ENCODE results near the gene GMPS. TPM values are rescaled to one million over a fixed set of nuclear protein-coding genes. Genes with fewer than 3 reads are reported as not detected.

The GMPS gene
- total RNA-seq, 1 experiment from 2014 or later: 137 TPM

GRCh38 chr3:155891321-155891720, 20.9 kb downstream of the GMPS start:
- POLR2A ChIA-PET: no interaction called here
- CTCF ChIA-PET: no interaction called here
- no peaks in the 10 kb centered on the region for H3K27me3 ChIP-seq (ENCODE audit: control insufficient read depth, insufficient read depth, low read length)
- no peak for DNase-seq (ENCODE audit: low read depth, low spot score)
- peaks cover 8% of the 10 kb centered on the region; the same call in 1 of the 2 replicates for H3K4me1 ChIP-seq (ENCODE audit: control insufficient read depth, insufficient read depth, low read length)
- intact Hi-C loops (cut with micrococcal nuclease; ENCODE audit: unreplicated experiment) (no loop called here), in situ Hi-C loops (cut with HindIII; ENCODE audit: low pct_unique_long_range_greater_than_20kb, low sequenced_read_pairs) (no loop called here)
- H3K4me3 ChIP-seq (ENCODE audit: low read depth in 2 of 2, low read length in 2 of 2): no peak overlapping the region
- no peaks in the 10 kb centered on the region for H3K9me3 ChIP-seq (ENCODE audit: control insufficient read depth, insufficient read depth, low read depth, low read length)
- BruUV-seq (replicated peaks): no TSS peak
- TF ChIP-seq SIN3A (IDR thresholded peaks at IDR 0.05; ENCODE audit: borderline replicate concordance, insufficient read depth, low read depth, low read length): no peak
- no peak for TF ChIP-seq REST (IDR thresholded peaks at IDR 0.05; ENCODE audit: insufficient read depth in 1 of 2, low read depth in 2 of 2, low read length in 1 of 2)
- no peak for TF ChIP-seq TCF7L2 (IDR thresholded peaks at IDR 0.05; ENCODE audit: low read depth, low read length)
- TF ChIP-seq CTCF (IDR thresholded peaks at IDR 0.05): no peak
- no peak for TF ChIP-seq POLR2AphosphoS5 (IDR thresholded peaks at IDR 0.05; ENCODE audit: low read depth, low read length)
- H3K27ac ChIP-seq (ENCODE audit: low read length): no peak overlapping the region
- H3K36me3 ChIP-seq (ENCODE audit: control insufficient read depth, insufficient read depth, low read length): peaks cover 2% of the 10 kb centered on the region; the same call in 1 of the 2 replicates
- ATAC-seq: no peak

DNA sequence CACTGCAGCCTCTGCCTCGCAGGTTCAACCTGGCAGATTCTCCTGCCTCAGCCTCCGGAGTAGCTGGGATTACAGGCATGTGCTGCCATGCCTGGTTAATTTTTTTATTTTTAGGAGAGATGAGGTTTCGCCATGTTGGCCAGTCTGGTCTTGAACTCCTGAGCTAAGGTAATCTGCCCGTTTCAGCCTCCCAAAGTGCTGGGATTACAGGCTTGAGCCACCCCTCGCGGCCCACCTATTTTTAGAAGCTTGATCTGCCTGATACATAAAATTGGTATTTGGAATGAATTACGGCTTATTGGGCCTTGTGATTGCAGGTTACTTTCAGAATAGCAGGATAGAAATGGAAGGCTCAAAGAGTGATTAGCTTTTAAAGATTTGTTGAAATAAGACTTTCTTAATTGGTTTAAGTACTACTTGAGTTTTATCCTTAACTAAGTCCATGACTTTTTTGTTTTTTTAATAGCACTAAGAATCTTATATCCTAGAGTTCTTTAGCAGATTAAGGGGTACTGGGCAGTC, 25.0 kb downstream of the GMPS start:
- no TSS peak for BruUV-seq (replicated peaks)
- Histone ChIP-seq H3K9me3 (ENCODE audit: control insufficient read depth, insufficient read depth, low read depth, low read length) (no peaks in the 10 kb centered on the region), H3K27ac (ENCODE audit: low read length) (no peak overlapping the region), H3K36me3 (ENCODE audit: control insufficient read depth, insufficient read depth, low read length) (peaks cover 18% of the 10 kb centered on the region), H3K4me3 (ENCODE audit: low read depth in 2 of 2, low read length in 2 of 2) (no peak overlapping the region), H3K4me1 (ENCODE audit: control insufficient read depth, insufficient read depth, low read length) (no peaks in the 10 kb centered on the region; the same call in 1 of the 2 replicates), H3K27me3 (ENCODE audit: control insufficient read depth, insufficient read depth, low read length) (no peaks in the 10 kb centered on the region)
- CTCF ChIA-PET: no interaction called here
- in situ Hi-C loops (cut with HindIII; ENCODE audit: low pct_unique_long_range_greater_than_20kb, low sequenced_read_pairs) (no loop called here), intact Hi-C loops (cut with micrococcal nuclease; ENCODE audit: unreplicated experiment) (no loop called here)
- ATAC-seq: no peak
- DNase-seq (ENCODE audit: low read depth, low spot score): no peak
- POLR2A ChIA-PET: no interaction called here
- no peak for TF ChIP-seq REST (IDR thresholded peaks at IDR 0.05; ENCODE audit: insufficient read depth in 1 of 2, low read depth in 2 of 2, low read length in 1 of 2)

All from Panc1 (cell line).